Naive thymus-derived CD8-positive, alpha-beta T cell (primary cell): ENCODE measurements around the gene FBLN7. TPM values are rescaled to one million over a fixed set of nuclear protein-coding genes. Genes with fewer than 3 reads are reported as not detected.
A peak's percentile ranks its signal among the peaks of the same experiment; 100 is the strongest.
"Not testable (repeated sequence)": the region's sequence is repeated elsewhere in the genome, so short reads cannot be mapped to it uniquely, and the experiment has no call there.

Source experiments
- ATAC-seq, 2 donors: fragments of 150-1000 bp; cut with Tn5 transposase in 1 of 2; sonication (Bioruptor Pico), chemical (Tn5 transposase) in 1 of 2; 1 replicate in 1 of 2; 2 replicates in 1 of 2; pipeline ENCODE4 v1.10.0; 2021; ENCODE audit warnings: mild to moderate bottlenecking in 2 of 2, moderate library complexity in 2 of 2
- POLR2A ChIA-PET: fragments of 350-600 bp; sonication (Branson Sonifier 250); formaldehyde crosslinking; loops from one replicate; lab custom pipeline; 2021; ENCODE audit warnings: antibody characterized with exemption; lab: Charles Lee
- DNase-seq, 10 donors: peaks; one replicate each; pipeline versions ENCODE4 v3.0.0 to v3.0.0-alpha.2; 2020 to 2022
- H3K27ac Mint-ChIP-seq, 10 donors: one replicate each; pipeline ENCODE4 v1.8.0; 2020 to 2022; ENCODE audit warnings: mild to moderate bottlenecking in 10 of 10, mixed read lengths in 10 of 10, moderate library complexity in 4 of 10, inconsistent platforms in 1 of 10
- H3K27me3 Mint-ChIP-seq, 5 donors: one replicate each; pipeline ENCODE4 v1.8.0; 2021 to 2022; ENCODE audit warnings: mixed read lengths in 5 of 5
- H3K36me3 Mint-ChIP-seq, 3 donors: one replicate each; pipeline ENCODE4 v1.8.0; 2020 to 2022; ENCODE audit warnings: mixed read lengths in 3 of 3, mild to moderate bottlenecking in 2 of 3, inconsistent platforms in 1 of 3
- H3K4me1 Mint-ChIP-seq, 4 donors: one replicate each; pipeline ENCODE4 v1.8.0; 2021 to 2022; ENCODE audit warnings: mixed read lengths in 4 of 4
- H3K4me3 Mint-ChIP-seq, 10 donors: one replicate each; pipeline ENCODE4 v1.8.0; 2020 to 2022; ENCODE audit warnings: mild to moderate bottlenecking in 10 of 10, mixed read lengths in 10 of 10, moderate library complexity in 6 of 10, inconsistent platforms in 1 of 10
- H3K9me3 Mint-ChIP-seq, 9 donors: one replicate each; pipeline ENCODE4 v1.8.0; 2020 to 2022; ENCODE audit warnings: mixed read lengths in 9 of 9, mild to moderate bottlenecking in 3 of 9, inconsistent platforms in 1 of 9, moderate library complexity in 1 of 9
- polyA plus RNA-seq, 3 donors: library from polyadenylated mRNA; unstranded; fragments of 300-500 nt; fragmentation: Illumina TruSeq; gene quantifications; one replicate each; pipeline ENCODE4 v1.2.3, GENCODE V29; 2021
- total RNA-seq, 8 experiments: library from RNA in 2 of 8; stranded (reverse) in 2 of 8; gene quantifications; one replicate each; pipeline ENCODE4 v1.2.3 and lab custom pipeline; 2021 to 2026

FBLN7 gene
- total and polyA plus RNA-seq, 5 experiments from 2014 or later = 0.16 to 10.3 (median 1.8) TPM

GRCh38 chr2:112121682-112122254, 16.4 kb upstream of the FBLN7 start:
- ATAC-seq (peak in 1 of 2 donors; percentile 33), DNase-seq (peak in 8 of 10 donors; percentile 16 to 80 (median 52))
- POLR2A ChIA-PET = interaction anchor here (2.1 kb wide), 1 partner anchor 133 kb away, joined by 9 read pairs; the partner anchor contains the start of gene ZC3H8
- peaks cover 0 to 3% (median 0%) of the 10 kb centered on the region in 4 donors for H3K4me1 Mint-ChIP-seq
- H3K9me3 Mint-ChIP-seq = peaks cover 0 to 5% (median 0%) of the 10 kb centered on the region in 9 donors
- peaks cover 11 to 22% (median 12%) of the 10 kb centered on the region in 3 donors for H3K36me3 Mint-ChIP-seq
- H3K27me3 Mint-ChIP-seq = no peaks in the 10 kb centered on the region
- peak overlapping the region in 2 of 10 donors; percentile 15 to 44 for H3K27ac Mint-ChIP-seq
- H3K4me3 Mint-ChIP-seq = no peak overlapping the region

DNA sequence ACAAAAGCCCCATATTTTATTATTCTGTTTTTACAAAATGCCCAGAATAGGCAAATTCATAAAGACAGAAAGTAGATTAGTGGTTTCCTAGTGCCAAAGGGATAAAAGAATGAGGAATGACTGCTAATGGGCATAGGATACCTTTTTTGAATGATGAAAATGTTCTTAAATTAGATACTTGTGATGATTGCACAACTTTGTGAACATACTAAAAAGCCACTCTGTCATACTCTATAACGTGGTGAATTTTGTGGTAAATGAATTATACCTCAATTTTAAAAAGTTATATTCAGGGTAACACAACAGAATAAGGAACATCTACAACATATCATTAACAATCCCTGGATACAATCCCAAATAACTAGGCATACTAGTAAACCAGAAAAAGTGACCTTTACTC, 9.1 kb upstream of the FBLN7 start:
- H3K27me3 Mint-ChIP-seq = no peaks in the 10 kb centered on the region
- POLR2A ChIA-PET = no interaction called here
- H3K36me3 Mint-ChIP-seq = peaks cover 4 to 23% (median 16%) of the 10 kb centered on the region in 3 donors
- ATAC-seq (no peak), DNase-seq (no peak)
- no peak overlapping the region for H3K4me3 Mint-ChIP-seq
- H3K9me3 Mint-ChIP-seq = peaks cover 0 to 40% (median 12%) of the 10 kb centered on the region in 9 donors
- peaks cover 2 to 13% (median 6%) of the 10 kb centered on the region in 4 donors for H3K4me1 Mint-ChIP-seq
- no peak overlapping the region for H3K27ac Mint-ChIP-seq

DNA sequence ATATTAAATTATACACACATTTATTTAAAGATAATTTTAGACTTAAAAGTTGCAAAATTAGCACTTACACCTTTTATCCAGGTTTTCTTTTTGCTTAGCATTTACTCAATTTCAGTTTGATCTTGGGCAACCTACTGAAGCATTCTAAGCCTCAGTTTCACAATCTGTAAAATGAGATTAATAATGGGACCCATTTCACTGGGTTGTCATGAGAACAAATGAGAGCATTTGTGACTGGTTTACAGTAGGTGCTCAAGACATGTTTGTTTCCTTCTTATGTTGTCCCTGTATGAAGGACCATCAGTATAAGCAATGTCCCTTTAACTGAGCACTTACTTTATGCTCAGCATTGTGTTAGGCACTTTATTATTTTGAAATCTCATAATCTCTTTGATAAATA, 4.8 kb upstream of the FBLN7 start:
- peaks cover 3 to 17% (median 9%) of the 10 kb centered on the region in 3 donors for H3K36me3 Mint-ChIP-seq
- no peak overlapping the region for H3K4me3 Mint-ChIP-seq
- peaks cover 9 to 21% (median 12%) of the 10 kb centered on the region in 4 donors for H3K4me1 Mint-ChIP-seq
- no peak overlapping the region for H3K27ac Mint-ChIP-seq
- H3K27me3 Mint-ChIP-seq = peaks cover 0 to 20% (median 15%) of the 10 kb centered on the region in 5 donors
- ATAC-seq (no peak), DNase-seq (no peak)
- peaks cover 0 to 28% (median 10%) of the 10 kb centered on the region in 9 donors for H3K9me3 Mint-ChIP-seq
- POLR2A ChIA-PET = no interaction called here

- H3K36me3 Mint-ChIP-seq = peaks cover 3 to 15% (median 9%) of the 10 kb centered on the region in 3 donors
- peaks cover 9 to 21% (median 12%) of the 10 kb centered on the region in 4 donors for H3K4me1 Mint-ChIP-seq
- H3K27me3 Mint-ChIP-seq = peaks cover 0 to 24% (median 16%) of the 10 kb centered on the region in 5 donors
- peaks cover 0 to 24% (median 10%) of the 10 kb centered on the region in 9 donors for H3K9me3 Mint-ChIP-seq
- H3K27ac Mint-ChIP-seq = no peak overlapping the region
- H3K4me3 Mint-ChIP-seq = peak overlapping the region in 1 of 10 donors; percentile 1
- DNase-seq (no peak), ATAC-seq (no peak)
- POLR2A ChIA-PET = interaction anchor here (0.6 kb wide), 1 partner anchor 12 kb away, joined by 3 read pairs; no protein-coding TSS in a partner anchor
Observed at GRCh38 chr2:112134120-112134519, 4.1 kb upstream of the FBLN7 start.

DNA sequence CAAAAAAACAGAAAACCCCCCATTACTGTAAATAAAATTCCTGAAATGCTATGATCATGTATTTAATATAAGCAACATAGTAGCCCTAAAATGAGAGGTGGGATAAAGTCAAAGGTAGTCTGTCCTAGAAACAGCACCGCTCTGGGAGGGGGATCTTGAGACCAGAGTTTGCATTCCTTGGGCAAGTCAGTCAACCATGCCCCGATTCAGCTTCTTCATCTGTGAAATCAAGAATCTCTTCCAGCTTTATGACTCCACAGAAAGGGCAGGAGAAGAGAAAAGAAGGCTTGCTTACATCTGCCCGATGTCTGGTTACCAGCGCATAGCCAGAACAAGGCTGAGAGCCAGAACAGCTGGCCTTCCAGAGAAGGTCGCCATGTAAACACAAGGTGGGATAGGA, 2.1 kb upstream of the FBLN7 start:
- Mint-ChIP-seq H3K36me3 (peaks cover 3 to 15% (median 9%) of the 10 kb centered on the region in 3 donors), H3K27me3 (peaks cover 9 to 35% (median 23%) of the 10 kb centered on the region in 5 donors), H3K4me3 (peak overlapping the region in 2 of 10 donors; percentile 9 to 15), H3K9me3 (peaks cover 0 to 24% (median 10%) of the 10 kb centered on the region in 9 donors), H3K4me1 (peaks cover 9 to 21% (median 15%) of the 10 kb centered on the region in 4 donors), H3K27ac (peak overlapping the region in 1 of 10 donors; percentile 31)
- POLR2A ChIA-PET = no interaction called here
- ATAC-seq = no peak
- DNase-seq = no peak

- DNase-seq (peak in 2 of 10 donors; percentile 11 to 14), ATAC-seq (peak; percentile 64 to 69)
- Mint-ChIP-seq H3K36me3 (peaks cover 3 to 12% (median 9%) of the 10 kb centered on the region in 3 donors), H3K27me3 (peaks cover 9 to 42% (median 25%) of the 10 kb centered on the region in 5 donors), H3K9me3 (peaks cover 0 to 13% (median 6%) of the 10 kb centered on the region in 9 donors), H3K27ac (peak overlapping the region in 6 of 10 donors; percentile 19 to 49 (median 35)), H3K4me3 (peak overlapping the region; percentile 56 to 85 (median 76)), H3K4me1 (peaks cover 6 to 13% (median 11%) of the 10 kb centered on the region in 4 donors)
- POLR2A ChIA-PET = no interaction called here
Observed at GRCh38 chr2:112137516-112138158, 548 bp upstream of the FBLN7 start.

DNA sequence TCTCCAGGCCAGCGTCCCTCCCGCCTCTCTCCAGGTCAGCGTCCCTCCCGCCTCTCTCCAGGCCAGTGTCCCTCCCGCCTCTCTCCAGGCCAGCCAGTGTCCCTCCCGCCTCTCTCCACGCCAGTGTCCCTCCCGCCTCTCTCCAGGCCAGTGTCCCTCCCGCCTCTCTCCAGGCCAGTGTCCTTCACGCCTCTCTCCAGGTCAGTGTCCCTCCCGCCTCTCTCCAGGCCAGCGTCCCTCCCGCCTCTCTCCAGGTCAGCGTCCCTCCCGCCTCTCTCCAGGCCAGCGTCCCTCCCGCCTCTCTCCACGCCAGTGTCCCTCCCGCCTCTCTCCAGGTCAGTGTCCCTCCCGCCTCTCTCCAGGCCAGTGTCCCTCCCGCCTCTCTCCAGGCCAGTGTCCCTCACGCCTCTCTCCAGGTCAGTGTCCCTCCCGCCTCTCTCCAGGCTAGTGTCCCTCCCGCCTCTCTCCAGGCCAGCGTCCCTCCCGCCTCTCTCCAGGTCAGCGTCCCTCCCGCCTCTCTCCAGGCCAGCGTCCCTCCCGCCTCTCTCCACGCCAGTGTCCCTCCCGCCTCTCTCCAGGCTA, 939 bp downstream of the FBLN7 start:
- Mint-ChIP-seq H3K4me3 (peak overlapping the region in 1 of 10 donors; percentile 80), H3K4me1 (peaks cover 6 to 11% (median 9%) of the 10 kb centered on the region in 4 donors), H3K27me3 (peaks cover 9 to 43% (median 26%) of the 10 kb centered on the region in 5 donors)
- H3K36me3 Mint-ChIP-seq, ATAC-seq, H3K27ac Mint-ChIP-seq, H3K9me3 Mint-ChIP-seq, DNase-seq, POLR2A ChIA-PET: not testable (repeated sequence)

DNA sequence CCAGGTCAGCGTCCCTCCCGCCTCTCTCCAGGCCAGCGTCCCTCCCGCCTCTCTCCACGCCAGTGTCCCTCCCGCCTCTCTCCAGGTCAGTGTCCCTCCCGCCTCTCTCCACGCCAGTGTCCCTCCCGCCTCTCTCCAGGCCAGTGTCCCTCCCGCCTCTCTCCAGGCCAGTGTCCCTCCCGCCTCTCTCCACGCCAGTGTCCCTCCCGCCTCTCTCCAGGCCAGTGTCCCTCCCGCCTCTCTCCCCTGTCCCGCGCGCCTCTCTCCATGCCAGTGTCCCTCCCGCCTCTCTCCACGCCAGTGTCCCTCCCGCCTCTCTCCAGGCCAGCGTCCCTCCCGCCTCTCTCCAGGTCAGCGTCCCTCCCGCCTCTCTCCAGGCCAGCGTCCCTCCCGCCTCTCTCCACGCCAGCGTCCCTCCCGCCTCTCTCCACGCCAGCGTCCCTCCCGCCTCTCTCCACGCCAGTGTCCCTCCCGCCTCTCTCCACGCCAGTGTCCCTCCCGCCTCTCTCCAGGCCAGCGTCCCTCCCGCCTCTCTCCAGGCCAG, 1.5 kb downstream of the FBLN7 start:
- H3K9me3 Mint-ChIP-seq, DNase-seq, ATAC-seq, POLR2A ChIA-PET, H3K27ac Mint-ChIP-seq, H3K36me3 Mint-ChIP-seq: not testable (repeated sequence)
- H3K27me3 Mint-ChIP-seq = peaks cover 9 to 43% (median 26%) of the 10 kb centered on the region in 5 donors
- peaks cover 6 to 11% (median 9%) of the 10 kb centered on the region in 4 donors for H3K4me1 Mint-ChIP-seq
- H3K4me3 Mint-ChIP-seq = peak overlapping the region in 2 of 10 donors; percentile 47 to 68

- Mint-ChIP-seq H3K4me1 (peaks cover 6 to 11% (median 9%) of the 10 kb centered on the region in 4 donors), H3K27me3 (peaks cover 9 to 43% (median 26%) of the 10 kb centered on the region in 5 donors), H3K36me3 (peaks cover 0 to 9% (median 0%) of the 10 kb centered on the region in 3 donors), H3K9me3 (peaks cover 0 to 3% (median 0%) of the 10 kb centered on the region in 9 donors), H3K4me3 (peak overlapping the region in 8 of 10 donors; percentile 30 to 68 (median 40)), H3K27ac (peak overlapping the region in 4 of 10 donors; percentile 21 to 82 (median 50))
- DNase-seq = no peak
- no peak for ATAC-seq
- POLR2A ChIA-PET = no interaction called here
Observed at GRCh38 chr2:112140205-112140802, 2.1 kb downstream of the FBLN7 start.

DNA sequence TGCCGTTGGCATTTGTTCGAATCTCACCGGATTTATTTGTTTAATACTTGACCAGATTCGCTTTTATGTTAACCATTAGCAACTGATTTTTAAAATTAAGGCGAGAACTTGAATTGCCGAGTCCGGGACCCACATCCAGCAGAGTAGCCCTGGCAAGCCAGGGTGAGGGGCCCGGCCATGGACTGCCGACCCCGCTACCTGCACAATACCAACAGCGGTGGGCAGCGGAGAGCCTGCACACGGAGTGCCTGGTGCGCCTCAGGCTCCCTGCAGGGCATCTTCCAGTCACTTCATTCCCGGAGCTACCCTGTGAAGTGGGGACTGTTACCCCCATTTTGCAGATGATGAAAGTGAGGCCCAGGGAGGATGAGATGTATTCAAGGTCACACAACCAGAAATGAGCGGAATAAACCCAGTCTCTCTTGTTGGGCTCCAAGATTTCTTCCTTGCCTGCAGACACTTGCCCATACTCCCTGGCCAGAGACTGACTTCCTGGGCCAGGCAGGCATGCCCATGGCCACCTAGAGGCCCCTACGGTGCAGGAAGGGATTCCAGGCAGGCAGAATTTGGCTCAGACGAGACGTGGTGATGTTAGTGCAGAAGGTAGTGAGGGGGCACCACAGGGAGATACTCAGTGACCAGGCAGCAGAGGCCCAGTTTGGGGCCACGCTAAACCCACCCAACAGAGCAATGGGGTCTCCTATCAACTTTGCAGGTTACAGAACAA, 2.9 kb downstream of the FBLN7 start:
- POLR2A ChIA-PET = no interaction called here
- H3K27me3 Mint-ChIP-seq = peaks cover 9 to 40% (median 25%) of the 10 kb centered on the region in 5 donors
- H3K36me3 Mint-ChIP-seq = peaks cover 0 to 9% (median 0%) of the 10 kb centered on the region in 3 donors
- H3K4me3 Mint-ChIP-seq = peak overlapping the region in 6 of 10 donors; percentile 30 to 68 (median 44)
- ATAC-seq = no peak
- H3K27ac Mint-ChIP-seq = peak overlapping the region in 2 of 10 donors; percentile 35 to 43
- DNase-seq = no peak
- peaks cover 0 to 3% (median 0%) of the 10 kb centered on the region in 9 donors for H3K9me3 Mint-ChIP-seq
- H3K4me1 Mint-ChIP-seq = peaks cover 6 to 11% (median 9%) of the 10 kb centered on the region in 4 donors

DNA sequence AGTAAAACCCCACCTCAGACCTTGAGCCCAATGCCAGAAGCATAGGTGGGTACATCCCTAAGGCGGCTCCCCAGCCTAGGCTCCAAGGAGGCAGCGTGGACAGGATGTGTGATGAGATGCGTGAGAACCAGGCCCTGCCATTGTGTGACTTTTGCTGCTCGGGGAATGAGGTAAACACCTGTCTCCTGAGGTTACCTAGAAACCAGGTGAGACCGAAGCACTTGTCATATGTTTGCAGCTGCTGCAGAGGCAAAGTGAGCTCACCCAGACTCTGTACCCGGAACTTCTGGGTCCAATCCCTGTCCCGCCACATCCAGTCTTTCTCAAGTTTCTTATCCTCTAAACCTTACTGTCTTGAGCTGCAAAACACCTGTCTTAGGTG, 3.4 kb downstream of the FBLN7 start:
- no peak overlapping the region for H3K4me3 Mint-ChIP-seq
- no peak overlapping the region for H3K27ac Mint-ChIP-seq
- peaks cover 9 to 34% (median 21%) of the 10 kb centered on the region in 5 donors for H3K27me3 Mint-ChIP-seq
- peaks cover 0 to 3% (median 0%) of the 10 kb centered on the region in 9 donors for H3K9me3 Mint-ChIP-seq
- POLR2A ChIA-PET = no interaction called here
- no peak for ATAC-seq
- DNase-seq = no peak
- peaks cover 6 to 11% (median 9%) of the 10 kb centered on the region in 4 donors for H3K4me1 Mint-ChIP-seq
- H3K36me3 Mint-ChIP-seq = peaks cover 0 to 4% (median 0%) of the 10 kb centered on the region in 3 donors
